ENCODE measurements around the gene SCGB3A2. TPM values are rescaled to one million over a fixed set of nuclear protein-coding genes. Genes with fewer than 3 reads are reported as not detected.

Gene SCGB3A2
- total RNA-seq, 1 donor, result not detected

GRCh38 chr5:147842869-147843268 lies 35.6 kb upstream of the SCGB3A2 start:
- no peak for DNase-seq (ENCODE audit: low read depth)
- TF ChIP-seq CTCF (IDR thresholded peaks at IDR 0.05; ENCODE audit: insufficient read depth, low read length), result no peak
- no peak overlapping the region for H3K4me3 ChIP-seq (ENCODE audit: low read depth, low read length)

GRCh38 chr5:147844846-147845245 lies 33.7 kb upstream of the SCGB3A2 start:
- H3K4me3 ChIP-seq (ENCODE audit: low read depth, low read length), result no peak overlapping the region
- TF ChIP-seq CTCF (IDR thresholded peaks at IDR 0.05; ENCODE audit: insufficient read depth, low read length), result no peak
- DNase-seq (ENCODE audit: low read depth), result no peak

GRCh38 chr5:147845618-147846017 lies 32.9 kb upstream of the SCGB3A2 start:
- TF ChIP-seq CTCF (IDR thresholded peaks at IDR 0.05; ENCODE audit: insufficient read depth, low read length), result no peak
- no peak for DNase-seq (ENCODE audit: low read depth)
- no peak overlapping the region for H3K4me3 ChIP-seq (ENCODE audit: low read depth, low read length)

- no peak overlapping the region for H3K4me3 ChIP-seq (ENCODE audit: low read depth, low read length)
- no peak for DNase-seq (ENCODE audit: low read depth)
- TF ChIP-seq CTCF (IDR thresholded peaks at IDR 0.05; ENCODE audit: insufficient read depth, low read length), result no peak
Measured at GRCh38 chr5:147849226-147849625, 29.3 kb upstream of the SCGB3A2 start.

GRCh38 chr5:147851578-147851977 lies 26.9 kb upstream of the SCGB3A2 start:
- DNase-seq (ENCODE audit: low read depth), result no peak
- H3K4me3 ChIP-seq (ENCODE audit: low read depth, low read length), result no peak overlapping the region
- TF ChIP-seq CTCF (IDR thresholded peaks at IDR 0.05; ENCODE audit: insufficient read depth, low read length), result no peak

GRCh38 chr5:147852365-147852764 lies 26.1 kb upstream of the SCGB3A2 start:
- no peak overlapping the region for H3K4me3 ChIP-seq (ENCODE audit: low read depth, low read length)
- no peak for TF ChIP-seq CTCF (IDR thresholded peaks at IDR 0.05; ENCODE audit: insufficient read depth, low read length)
- no peak for DNase-seq (ENCODE audit: low read depth)

GRCh38 chr5:147853372-147853987 lies 25.0 kb upstream of the SCGB3A2 start:
- DNase-seq (ENCODE audit: low read depth), result no peak
- TF ChIP-seq CTCF (IDR thresholded peaks at IDR 0.05; ENCODE audit: insufficient read depth, low read length), result no peak
- no peak overlapping the region for H3K4me3 ChIP-seq (ENCODE audit: low read depth, low read length)

Measured in fibroblast of the aortic adventitia (primary cell).